Liver (tissue), 3 donors: ENCODE data around the gene BMP8A.

Source experiments
- ATF3 ChIP-seq: IDR thresholded peaks from 2 replicates; pipeline ENCODE4 v1.6.1; 2016; ENCODE audit warnings: antibody characterized with exemption
- CTCF ChIP-seq: fragments of 150-350 bp; IDR thresholded peaks from 2 replicates; pipeline ENCODE4 v1.5.1; 2017; ENCODE audit warnings: improper control_type of control experiment, low read depth, low read length; ENCODE audit not compliant: missing input control
- HNF4A ChIP-seq, 2 donors: conservative IDR thresholded peaks; 2 replicates each; pipeline ENCODE4 v1.6.1; 2016; ENCODE audit warnings: antibody characterized with exemption in 2 of 2, mild to moderate bottlenecking in 2 of 2
- MAX ChIP-seq: IDR thresholded peaks from 2 replicates; pipeline ENCODE4 v1.6.1; 2016; ENCODE audit warnings: antibody characterized with exemption
- RAD21 ChIP-seq, 2 donors: IDR thresholded peaks; 2 replicates each; pipeline ENCODE4 v1.6.1; 2016; ENCODE audit warnings: antibody characterized with exemption in 2 of 2, mild to moderate bottlenecking in 2 of 2
- REST ChIP-seq: IDR thresholded peaks from 2 replicates; pipeline ENCODE4 v1.6.1; 2016; ENCODE audit warnings: antibody characterized with exemption, mild to moderate bottlenecking
- RXRA ChIP-seq, 2 donors: IDR thresholded peaks; 2 replicates each; pipeline ENCODE4 v1.6.1; 2017 to 2018; ENCODE audit warnings: antibody characterized with exemption in 2 of 2, mild to moderate bottlenecking in 1 of 2
- donor health status: healthy.
- donor health status: healthy.

DNA sequence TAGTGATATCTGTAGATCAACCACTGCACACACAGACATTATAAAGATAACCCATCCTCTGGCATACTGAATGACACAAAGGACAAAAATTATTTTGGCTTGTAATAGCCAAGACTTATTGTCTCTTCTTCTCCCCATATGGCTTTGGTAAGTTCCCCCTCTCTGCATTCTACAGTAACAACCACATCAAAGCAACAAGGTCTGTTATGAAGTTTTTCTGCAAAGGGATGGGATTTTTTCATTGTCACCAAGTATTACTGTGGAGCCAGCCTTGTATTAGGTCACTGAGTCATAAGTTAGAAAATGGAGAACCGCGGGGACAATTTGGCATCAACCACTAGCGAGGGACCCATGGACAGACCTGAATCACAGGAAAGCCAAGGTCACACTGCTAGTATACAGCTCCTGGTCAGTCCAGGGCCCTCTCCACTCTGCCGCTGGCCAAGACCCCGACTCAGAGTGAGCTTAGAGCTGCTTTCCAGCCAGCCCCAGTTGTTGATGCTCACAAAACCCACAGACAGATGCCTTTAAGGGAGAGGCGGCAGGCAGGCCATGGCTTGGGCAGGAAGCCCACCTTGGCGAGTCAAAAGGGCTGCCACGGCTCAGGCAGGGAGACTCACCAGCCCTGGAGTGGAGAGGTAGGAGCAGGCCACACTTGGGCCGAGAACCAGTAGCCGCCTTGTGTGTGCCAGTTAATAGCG lies 79.2 kb downstream of the BMP8A start:
- TF ChIP-seq CTCF (no peak), RXRA (IDR thresholded peaks at IDR 0.05) (no peak), MAX (no peak), RAD21 (IDR thresholded peaks at IDR 0.05) (no peak), REST (no peak), ATF3 (no peak), HNF4A (conservative IDR thresholded peaks at IDR 0.05) (no peak)
